Measurements from ENCODE around the gene PGK1. TPM values are rescaled to one million over a fixed set of nuclear protein-coding genes. Genes with fewer than 3 reads are reported as not detected.
"Not testable (repeated sequence)": the region's sequence is repeated elsewhere in the genome, so short reads cannot be mapped to it uniquely, and the experiment has no call there.

Gene PGK1
- total RNA-seq, result 399 TPM
- long read RNA-seq, full-length matches to known transcripts, result 1,010 of 1,092 reads
- long read RNA-seq, partial matches to known transcripts, result 59 of 1,092 reads
- long read RNA-seq, other reads (novel, unspliced or antisense), result 23 of 1,092 reads

GRCh38 chrX:78103623-78104446 lies at the start of gene PGK1:
Gene PGK1 (plus strand): TSS chrX:78104248. CDS start chrX:78104341, 93 bp downstream.
- intact Hi-C loops (cut with DNase I), result loop anchor here (2.0 kb wide), 1 partner anchor 193 kb away; the partner anchor contains the start of gene ATP7A
- DNase-seq (ENCODE audit: low spot score), result peak; percentile 97

- no peak for DNase-seq (ENCODE audit: low spot score)
- intact Hi-C loops (cut with DNase I), result no loop called here
Observed at GRCh38 chrX:78063687-78064086, 40.4 kb upstream of the PGK1 start.

- intact Hi-C loops (cut with DNase I), result no loop called here
- no peak for DNase-seq (ENCODE audit: low spot score)
Observed at GRCh38 chrX:78064152-78064551, 39.9 kb upstream of the PGK1 start.

- DNase-seq (ENCODE audit: low spot score); intact Hi-C loops (cut with DNase I): not testable (repeated sequence)
Observed at GRCh38 chrX:78064698-78065601, 39.1 kb upstream of the PGK1 start.

GRCh38 chrX:78066110-78066509 lies 37.9 kb upstream of the PGK1 start:
- no peak for DNase-seq (ENCODE audit: low spot score)
- intact Hi-C loops (cut with DNase I), result no loop called here

- intact Hi-C loops (cut with DNase I), result no loop called here
- no peak for DNase-seq (ENCODE audit: low spot score)
Observed at GRCh38 chrX:78071331-78071730, 32.7 kb upstream of the PGK1 start.

- DNase-seq (ENCODE audit: low spot score); intact Hi-C loops (cut with DNase I): not testable (repeated sequence)
Observed at GRCh38 chrX:78073147-78074077, 30.6 kb upstream of the PGK1 start.

GRCh38 chrX:78074088-78074487 lies 30.0 kb upstream of the PGK1 start:
- DNase-seq (ENCODE audit: low spot score), result no peak

GRCh38 chrX:78075787-78076389 lies 28.2 kb upstream of the PGK1 start:
- no peak for DNase-seq (ENCODE audit: low spot score)
- intact Hi-C loops (cut with DNase I), result no loop called here

More at GRCh38 chrX:78074088-78074487, 30.0 kb upstream of the PGK1 start:
- intact Hi-C loops (cut with DNase I), result no loop called here

- intact Hi-C loops (cut with DNase I); DNase-seq (ENCODE audit: low spot score): not testable (repeated sequence)
Observed at GRCh38 chrX:78081413-78081812, 22.6 kb upstream of the PGK1 start.

GRCh38 chrX:78092296-78092695 lies 11.8 kb upstream of the PGK1 start:
- no peak for DNase-seq (ENCODE audit: low spot score)
- intact Hi-C loops (cut with DNase I), result no loop called here

- intact Hi-C loops (cut with DNase I), result no loop called here
- no peak for DNase-seq (ENCODE audit: low spot score)
Observed at GRCh38 chrX:78098108-78098507, 5.9 kb upstream of the PGK1 start.

- no peak for DNase-seq (ENCODE audit: low spot score)
- intact Hi-C loops (cut with DNase I), result loop anchor here (2.0 kb wide), 1 partner anchor 191 kb away; the partner anchor contains the start of gene ATP7A
Observed at GRCh38 chrX:78102091-78102490, 2.0 kb upstream of the PGK1 start.

GRCh38 chrX:78103001-78103622 lies 936 bp upstream of the PGK1 start:
- intact Hi-C loops (cut with DNase I), result loop anchor here (2.0 kb wide), 1 partner anchor 192 kb away; the partner anchor contains the start of gene ATP7A
- no peak for DNase-seq (ENCODE audit: low spot score)

- intact Hi-C loops (cut with DNase I), result no loop called here
Observed at GRCh38 chrX:78104447-78105176, 564 bp downstream of the PGK1 start.

GRCh38 chrX:78105944-78106650 lies 2.0 kb downstream of the PGK1 start:
- intact Hi-C loops (cut with DNase I), result no loop called here
- no peak for DNase-seq (ENCODE audit: low spot score)

More at GRCh38 chrX:78104447-78105176, 564 bp downstream of the PGK1 start:
- peak; percentile 78 for DNase-seq (ENCODE audit: low spot score)

GRCh38 chrX:78106651-78106986 lies 2.6 kb downstream of the PGK1 start:
- intact Hi-C loops (cut with DNase I), result no loop called here
- DNase-seq (ENCODE audit: low spot score), result no peak
